ENCODE measurements around the gene CLTC. TPM values are rescaled to one million over a fixed set of nuclear protein-coding genes. Genes with fewer than 3 reads are reported as not detected.

Gene CLTC
- polyA plus RNA-seq, 1 of the 3 experiments (the other 2 are of a cell fraction): 160 TPM

DNA sequence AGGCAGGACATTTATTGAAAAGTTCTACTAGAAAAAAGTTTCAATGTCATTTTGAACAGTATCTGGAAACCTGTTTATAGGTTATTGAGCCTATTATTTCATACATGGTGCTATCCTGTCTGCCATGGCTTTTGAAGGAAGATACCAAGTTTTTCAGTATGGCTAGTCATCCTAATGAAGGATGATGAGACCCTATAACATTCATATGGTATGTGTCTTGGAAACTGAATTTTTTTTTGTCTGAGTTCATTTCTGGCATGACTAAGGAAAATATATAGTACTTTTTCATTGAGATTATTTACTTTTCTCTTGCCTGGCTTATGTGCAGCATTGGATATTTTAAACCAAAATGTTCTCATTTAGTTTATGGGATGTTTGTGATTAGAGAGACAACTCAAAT is 30.2 kb downstream of the CLTC start:
- Histone ChIP-seq H3K36me3 (replicated peaks in 1 of 2; ENCODE audit: control insufficient read depth in 1 of 2, insufficient read depth in 2 of 2, low read length in 1 of 2) (peaks cover 85 to 98% of the 10 kb centered on the region in 2 experiments), H3K27me3 (ENCODE audit: insufficient read depth) (no peaks in the 10 kb centered on the region), H3K27ac (ENCODE audit: low read depth in 2 of 2, low read length in 1 of 2) (no peak overlapping the region), H3K4me1 (ENCODE audit: control insufficient read depth in 1 of 2, insufficient read depth in 2 of 2, low read depth in 1 of 2, low read length in 1 of 2) (no peaks in the 10 kb centered on the region; a peak in 1 of 4 replicates), H3K79me2 (ENCODE audit: insufficient read depth) (peaks cover 100% of the 10 kb centered on the region), H3K9me2 (no peaks in the 10 kb centered on the region), H3K4me2 (no peak overlapping the region), H4K20me1 (ENCODE audit: insufficient read depth) (peaks cover 60% of the 10 kb centered on the region), H3F3A (replicated peaks; ENCODE audit: insufficient read depth) (peaks cover 44% of the 10 kb centered on the region), H3K9ac (no peak overlapping the region), H3K9me3 (peaks cover 22% of the 10 kb centered on the region), H3K4me3 (ENCODE audit: low read depth in 2 of 2, low read length in 1 of 2) (no peak overlapping the region), H2AFZ (ENCODE audit: low read depth) (no peak overlapping the region)
- TF ChIP-seq, protein P1, sequence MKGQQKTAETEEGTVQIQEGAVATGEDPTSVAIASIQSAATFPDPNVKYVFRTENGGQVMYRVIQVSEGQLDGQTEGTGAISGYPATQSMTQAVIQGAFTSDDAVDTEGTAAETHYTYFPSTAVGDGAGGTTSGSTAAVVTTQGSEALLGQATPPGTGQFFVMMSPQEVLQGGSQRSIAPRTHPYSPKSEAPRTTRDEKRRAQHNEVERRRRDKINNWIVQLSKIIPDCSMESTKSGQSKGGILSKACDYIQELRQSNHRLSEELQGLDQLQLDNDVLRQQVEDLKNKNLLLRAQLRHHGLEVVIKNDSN (IDR thresholded peaks at IDR 0.05; ENCODE audit: borderline replicate concordance, low read depth): no peak
- TF ChIP-seq, protein P2, sequence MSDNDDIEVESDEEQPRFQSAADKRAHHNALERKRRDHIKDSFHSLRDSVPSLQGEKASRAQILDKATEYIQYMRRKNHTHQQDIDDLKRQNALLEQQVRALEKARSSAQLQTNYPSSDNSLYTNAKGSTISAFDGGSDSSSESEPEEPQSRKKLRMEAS (IDR thresholded peaks at IDR 0.05; ENCODE audit: low read depth): no peak
- TF ChIP-seq SMC3 (IDR thresholded peaks at IDR 0.05; ENCODE audit: low read depth, low read length) (no peak), NFIC (IDR thresholded peaks at IDR 0.05; ENCODE audit: borderline replicate concordance) (no peak), GABPA (IDR thresholded peaks at IDR 0.05; ENCODE audit: low read depth) (no peak), MXI1 (IDR thresholded peaks at IDR 0.05; ENCODE audit: low read depth, low read length) (no peak), ELF1 (IDR thresholded peaks at IDR 0.05) (no peak), RXRA (IDR thresholded peaks at IDR 0.05; ENCODE audit: borderline replicate concordance, low read depth) (no peak), EP300 (IDR thresholded peaks at IDR 0.05; ENCODE audit: borderline replicate concordance in 1 of 2, low read depth in 1 of 2, low read length in 1 of 2) (no peak), FOXM1 (IDR thresholded peaks at IDR 0.05; ENCODE audit: low read depth) (no peak), RAD21 (IDR thresholded peaks at IDR 0.05; ENCODE audit: low read length) (no peak), EZH2phosphoT487 (IDR thresholded peaks at IDR 0.05; ENCODE audit: borderline replicate concordance, low read depth) (no peak), CHD2 (IDR thresholded peaks at IDR 0.05; ENCODE audit: low read length, partially characterized antibody) (no peak)
- TF ChIP-seq, protein P3, sequence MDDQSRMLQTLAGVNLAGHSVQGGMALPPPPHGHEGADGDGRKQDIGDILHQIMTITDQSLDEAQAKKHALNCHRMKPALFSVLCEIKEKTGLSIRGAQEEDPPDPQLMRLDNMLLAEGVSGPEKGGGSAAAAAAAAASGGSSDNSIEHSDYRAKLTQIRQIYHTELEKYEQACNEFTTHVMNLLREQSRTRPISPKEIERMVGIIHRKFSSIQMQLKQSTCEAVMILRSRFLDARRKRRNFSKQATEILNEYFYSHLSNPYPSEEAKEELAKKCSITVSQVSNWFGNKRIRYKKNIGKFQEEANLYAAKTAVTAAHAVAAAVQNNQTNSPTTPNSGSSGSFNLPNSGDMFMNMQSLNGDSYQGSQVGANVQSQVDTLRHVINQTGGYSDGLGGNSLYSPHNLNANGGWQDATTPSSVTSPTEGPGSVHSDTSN (IDR thresholded peaks at IDR 0.05): no peak
- TF ChIP-seq, protein P4, sequence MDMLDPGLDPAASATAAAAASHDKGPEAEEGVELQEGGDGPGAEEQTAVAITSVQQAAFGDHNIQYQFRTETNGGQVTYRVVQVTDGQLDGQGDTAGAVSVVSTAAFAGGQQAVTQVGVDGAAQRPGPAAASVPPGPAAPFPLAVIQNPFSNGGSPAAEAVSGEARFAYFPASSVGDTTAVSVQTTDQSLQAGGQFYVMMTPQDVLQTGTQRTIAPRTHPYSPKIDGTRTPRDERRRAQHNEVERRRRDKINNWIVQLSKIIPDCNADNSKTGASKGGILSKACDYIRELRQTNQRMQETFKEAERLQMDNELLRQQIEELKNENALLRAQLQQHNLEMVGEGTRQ (IDR thresholded peaks at IDR 0.05; ENCODE audit: borderline replicate concordance, low read depth, low read length): no peak
- CTCF ChIA-PET: no interaction called here
- POLR2A ChIA-PET: no interaction called here
- no peak for DNase-seq

DNA sequence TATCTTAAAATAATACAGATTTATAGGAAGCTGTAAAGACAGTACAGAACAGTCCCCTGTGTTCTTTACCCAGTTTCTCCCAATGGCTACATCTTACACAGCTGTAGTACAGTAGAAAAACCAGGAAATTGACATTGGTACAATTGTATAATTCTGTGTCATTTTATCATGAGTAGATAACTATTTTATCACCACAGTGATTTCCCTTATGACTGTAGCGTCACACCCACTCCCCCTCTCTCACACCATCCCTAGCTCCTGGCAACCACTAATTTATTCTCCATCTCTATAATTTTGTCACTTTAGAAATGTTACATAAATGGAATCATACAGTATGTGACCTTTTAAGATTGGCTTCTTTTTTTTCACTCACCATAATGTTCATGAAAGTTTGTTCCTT is 30.9 kb downstream of the CLTC start:
- H3K27ac ChIP-seq (ENCODE audit: low read depth in 2 of 2, low read length in 1 of 2): no peak overlapping the region
- no peak for TF ChIP-seq YY1 (IDR thresholded peaks at IDR 0.05; ENCODE audit: low read depth)
- TF ChIP-seq MXI1 (IDR thresholded peaks at IDR 0.05; ENCODE audit: low read depth, low read length): no peak
- no peak for TF ChIP-seq EP300 (IDR thresholded peaks at IDR 0.05; ENCODE audit: borderline replicate concordance in 1 of 2, low read depth in 1 of 2, low read length in 1 of 2)
- TF ChIP-seq, protein P3 (IDR thresholded peaks at IDR 0.05): no peak
- TF ChIP-seq TEAD4 (IDR thresholded peaks at IDR 0.05; ENCODE audit: borderline replicate concordance, insufficient read depth): no peak
- no peak for TF ChIP-seq NFIC (IDR thresholded peaks at IDR 0.05; ENCODE audit: borderline replicate concordance)

More for the DNA sequence above, 30.9 kb downstream of the CLTC start:
- H3K9me2 ChIP-seq: no peaks in the 10 kb centered on the region
- H3K9ac ChIP-seq: no peak overlapping the region
- WGBS (ENCODE audit: low lambda C conversion rate): 100% methylated on average over 1 of the region's 1 CpG
- no peak overlapping the region for H3K4me3 ChIP-seq (ENCODE audit: low read depth in 2 of 2, low read length in 1 of 2)
- no peak for DNase-seq
- no peak overlapping the region for H2AFZ ChIP-seq (ENCODE audit: low read depth)
- no peaks in the 10 kb centered on the region for H3K4me1 ChIP-seq (ENCODE audit: control insufficient read depth in 1 of 2, insufficient read depth in 2 of 2, low read depth in 1 of 2, low read length in 1 of 2)
- no peaks in the 10 kb centered on the region for H3K27me3 ChIP-seq (ENCODE audit: insufficient read depth)
- peaks cover 37% of the 10 kb centered on the region for H3F3A ChIP-seq (replicated peaks; ENCODE audit: insufficient read depth)
- H3K79me2 ChIP-seq (ENCODE audit: insufficient read depth): peaks cover 100% of the 10 kb centered on the region
- CTCF ChIA-PET: interaction anchor here (1.1 to 1.8 kb wide), 4 partner anchors 9 to 29 kb away, joined by 3 to 4 read pairs (median 3); no protein-coding TSS in a partner anchor
- H3K4me2 ChIP-seq: no peak overlapping the region
- peaks cover 22% of the 10 kb centered on the region for H3K9me3 ChIP-seq
- peaks cover 52% of the 10 kb centered on the region for H4K20me1 ChIP-seq (ENCODE audit: insufficient read depth)
- POLR2A ChIA-PET: no interaction called here
- H3K36me3 ChIP-seq (replicated peaks in 1 of 2; ENCODE audit: control insufficient read depth in 1 of 2, insufficient read depth in 2 of 2, low read length in 1 of 2): peaks cover 85 to 98% of the 10 kb centered on the region in 2 experiments

Measured in SK-N-SH (cell line).